EL (cell line): ENCODE data around the gene MICAL2.

Source experiments
- DNase-seq: peaks from one replicate; pipeline ENCODE4 v3.0.0-alpha.2; 2016

The MICAL2 gene

GRCh38 chr11:12214751-12215150 is 104.4 kb downstream of the MICAL2 start:
- peak; percentile 51 for DNase-seq

- DNase-seq, result no peak
Measured at GRCh38 chr11:12215181-12215593, 104.8 kb downstream of the MICAL2 start.

GRCh38 chr11:12216041-12216451 is 105.7 kb downstream of the MICAL2 start:
- no peak for DNase-seq

GRCh38 chr11:12216671-12217374 is 106.4 kb downstream of the MICAL2 start:
- DNase-seq, result no peak

GRCh38 chr11:12217879-12218278 is 107.5 kb downstream of the MICAL2 start:
- no peak for DNase-seq

GRCh38 chr11:12218909-12219308 is 108.5 kb downstream of the MICAL2 start:
- no peak for DNase-seq

- no peak for DNase-seq
Measured at GRCh38 chr11:12219757-12220156, 109.4 kb downstream of the MICAL2 start.

GRCh38 chr11:12220305-12220704 is 109.9 kb downstream of the MICAL2 start:
- no peak for DNase-seq

GRCh38 chr11:12221051-12221535 is 110.7 kb downstream of the MICAL2 start:
- no peak for DNase-seq

- no peak for DNase-seq
Measured at GRCh38 chr11:12222055-12222792, 111.8 kb downstream of the MICAL2 start.

- DNase-seq, result no peak
Measured at GRCh38 chr11:12223771-12224536, 113.6 kb downstream of the MICAL2 start.

GRCh38 chr11:12224537-12224893 is 114.1 kb downstream of the MICAL2 start:
- peak; percentile 63 for DNase-seq

GRCh38 chr11:12225046-12225739 is 114.8 kb downstream of the MICAL2 start:
- DNase-seq, result no peak

GRCh38 chr11:12226093-12226492 is 115.7 kb downstream of the MICAL2 start:
- DNase-seq, result no peak

- DNase-seq, result no peak
Measured at GRCh38 chr11:12229450-12230229, 119.2 kb downstream of the MICAL2 start.

GRCh38 chr11:12232160-12232559 is 121.8 kb downstream of the MICAL2 start:
- DNase-seq, result peak; percentile 20

GRCh38 chr11:12232817-12233601 is 122.6 kb downstream of the MICAL2 start:
- peak; percentile 93 for DNase-seq

- no peak for DNase-seq
Measured at GRCh38 chr11:12233602-12233925, 123.2 kb downstream of the MICAL2 start.

- DNase-seq, result no peak
Measured at GRCh38 chr11:12234221-12234620, 123.8 kb downstream of the MICAL2 start.

- DNase-seq, result no peak
Measured at GRCh38 chr11:12235080-12235479, 124.7 kb downstream of the MICAL2 start.

- DNase-seq, result peak; percentile 40
Measured at GRCh38 chr11:12235553-12235946, 125.2 kb downstream of the MICAL2 start.
